Mesothelial cell of epicardium (in vitro differentiated cells): ENCODE measurements around the gene CDY1. TPM values are rescaled to one million over a fixed set of nuclear protein-coding genes. Genes with fewer than 3 reads are reported as not detected.
"Not testable (repeated sequence)": the region's sequence is repeated elsewhere in the genome, so short reads cannot be mapped to it uniquely, and the experiment has no call there.

Experiments used
- DNase-seq, 2 experiments: peaks; one replicate each; pipeline ENCODE4 v3.0.0; 2021; ENCODE audit warnings: low spot score in 2 of 2; ENCODE audit not compliant: unreplicated experiment in 2 of 2
- H3K27ac Mint-ChIP-seq: 2 replicates; pipeline ENCODE4 v1.8.0; 2021; ENCODE audit warnings: mixed read lengths
- H3K27me3 Mint-ChIP-seq: 2 replicates; pipeline ENCODE4 v1.8.0; 2021; ENCODE audit warnings: low read depth, mixed read lengths
- H3K36me3 Mint-ChIP-seq: 2 replicates; pipeline ENCODE4 v1.8.0; 2021; ENCODE audit warnings: mixed read lengths
- H3K4me1 Mint-ChIP-seq: 2 replicates; pipeline ENCODE4 v1.8.0; 2021; ENCODE audit warnings: mixed read lengths
- H3K4me3 Mint-ChIP-seq: 2 replicates; pipeline ENCODE4 v1.8.0; 2021; ENCODE audit warnings: mild to moderate bottlenecking, moderate library complexity, mixed read lengths
- H3K9me3 Mint-ChIP-seq: 2 replicates; pipeline ENCODE4 v1.8.0; 2021; ENCODE audit warnings: mixed read lengths
- total RNA-seq: library from RNA; stranded (reverse); gene quantifications from 3 replicates; pipeline ENCODE4 v1.2.1, GENCODE V29; 2021

Gene CDY1
- total RNA-seq = not detected in 3 replicates

GRCh38 chrY:25621817-25622216 lies at the start of gene CDY1:
CDY1 (plus strand) TSS chrY:25622117; CDS start chrY:25622443, 326 bp downstream.
- not testable (repeated sequence) for H3K27ac Mint-ChIP-seq, H3K36me3 Mint-ChIP-seq, H3K9me3 Mint-ChIP-seq, DNase-seq, H3K4me1 Mint-ChIP-seq, H3K4me3 Mint-ChIP-seq, H3K27me3 Mint-ChIP-seq

- not testable (repeated sequence) for H3K9me3 Mint-ChIP-seq, H3K27me3 Mint-ChIP-seq, H3K27ac Mint-ChIP-seq, H3K4me3 Mint-ChIP-seq, H3K36me3 Mint-ChIP-seq, H3K4me1 Mint-ChIP-seq, DNase-seq
These were observed 28.6 kb upstream of the CDY1 start for GRCh38 chrY:25593336-25593735.

- H3K27ac Mint-ChIP-seq, H3K36me3 Mint-ChIP-seq, DNase-seq, H3K9me3 Mint-ChIP-seq, H3K4me1 Mint-ChIP-seq, H3K4me3 Mint-ChIP-seq, H3K27me3 Mint-ChIP-seq: not testable (repeated sequence)
These were observed 1.7 kb upstream of the CDY1 start for GRCh38 chrY:25620209-25620608.

GRCh38 chrY:25626524-25626923 lies 4.6 kb downstream of the CDY1 start:
- not testable (repeated sequence) for DNase-seq, H3K4me3 Mint-ChIP-seq, H3K27ac Mint-ChIP-seq, H3K36me3 Mint-ChIP-seq, H3K27me3 Mint-ChIP-seq, H3K9me3 Mint-ChIP-seq, H3K4me1 Mint-ChIP-seq

GRCh38 chrY:25630383-25631112 lies 8.6 kb downstream of the CDY1 start:
- not testable (repeated sequence) for H3K27me3 Mint-ChIP-seq, DNase-seq, H3K27ac Mint-ChIP-seq, H3K36me3 Mint-ChIP-seq, H3K9me3 Mint-ChIP-seq, H3K4me3 Mint-ChIP-seq, H3K4me1 Mint-ChIP-seq

- not testable (repeated sequence) for H3K36me3 Mint-ChIP-seq, H3K9me3 Mint-ChIP-seq, H3K4me3 Mint-ChIP-seq, H3K4me1 Mint-ChIP-seq, H3K27me3 Mint-ChIP-seq, H3K27ac Mint-ChIP-seq, DNase-seq
These were observed 17.9 kb downstream of the CDY1 start for GRCh38 chrY:25639852-25640251.

GRCh38 chrY:25643024-25643915 lies 21.4 kb downstream of the CDY1 start:
- not testable (repeated sequence) for DNase-seq, H3K36me3 Mint-ChIP-seq, H3K4me1 Mint-ChIP-seq, H3K4me3 Mint-ChIP-seq, H3K27me3 Mint-ChIP-seq, H3K27ac Mint-ChIP-seq, H3K9me3 Mint-ChIP-seq
